Measurements from ENCODE around the gene WDR13. TPM values are rescaled to one million over a fixed set of nuclear protein-coding genes. Genes with fewer than 3 reads are reported as not detected.
"Not testable (repeated sequence)": the region's sequence is repeated elsewhere in the genome, so short reads cannot be mapped to it uniquely, and the experiment has no call there.

The WDR13 gene
- total RNA-seq, 1 experiment from 2014 or later = 55.1 TPM

DNA sequence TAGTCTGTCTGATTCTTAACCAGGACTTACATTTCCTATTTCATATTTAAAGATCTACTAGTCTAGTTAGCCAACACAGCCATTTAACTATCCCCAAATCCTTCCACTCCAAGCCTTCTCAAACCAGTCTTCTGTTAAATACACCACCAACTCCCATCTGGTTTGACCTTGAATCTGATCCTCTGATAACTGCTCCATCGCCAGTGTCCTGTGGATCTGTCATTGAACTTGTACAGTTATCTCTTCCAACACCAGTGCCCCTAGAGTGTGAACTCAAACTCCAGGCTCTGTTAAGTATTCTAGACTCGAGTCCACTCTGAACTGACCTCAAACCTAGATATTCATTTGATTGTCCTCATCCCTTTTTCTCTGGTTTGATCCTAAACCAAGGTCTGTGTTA lies 14.4 kb downstream of the WDR13 start:
- Histone ChIP-seq H3K27me3 (ENCODE audit: control insufficient read depth, insufficient read depth, low read length) (no peaks in the 10 kb centered on the region), H3K36me3 (replicated peaks; ENCODE audit: control insufficient read depth, insufficient read depth, low read length) (no peaks in the 10 kb centered on the region), H3K4me3 (ENCODE audit: insufficient read depth, low read depth, low read length) (no peak overlapping the region)
- no peak for DNase-seq

GRCh38 chrX:48613502-48614160 lies 16.3 kb downstream of the WDR13 start:
- Histone ChIP-seq H3K4me3 (ENCODE audit: insufficient read depth, low read depth, low read length) (no peak overlapping the region), H3K36me3 (replicated peaks; ENCODE audit: control insufficient read depth, insufficient read depth, low read length) (no peaks in the 10 kb centered on the region), H3K27me3 (ENCODE audit: control insufficient read depth, insufficient read depth, low read length) (no peaks in the 10 kb centered on the region)
- DNase-seq = no peak

DNA sequence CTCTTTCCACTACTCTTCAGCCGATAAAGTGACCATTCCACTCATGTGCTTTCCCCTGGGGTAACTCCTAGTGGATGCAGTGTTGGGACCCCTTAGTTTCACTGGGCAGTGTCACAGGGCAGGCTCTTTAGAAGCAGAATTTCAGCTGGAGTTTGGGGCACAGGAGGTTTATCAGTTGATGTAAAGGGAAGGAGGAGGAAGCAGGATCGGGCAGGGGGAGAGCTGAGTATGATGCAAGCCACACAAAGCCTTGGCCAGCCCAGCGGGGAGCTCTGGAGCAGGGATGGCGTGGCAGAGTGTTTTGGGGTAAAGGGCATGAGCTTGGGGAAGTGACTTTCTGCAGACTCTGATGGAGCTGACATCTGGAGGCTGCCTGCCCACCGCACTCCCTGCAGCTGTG lies 19.3 kb downstream of the WDR13 start:
- Histone ChIP-seq H3K4me3 (ENCODE audit: insufficient read depth, low read depth, low read length) (no peak overlapping the region), H3K27me3 (ENCODE audit: control insufficient read depth, insufficient read depth, low read length) (no peaks in the 10 kb centered on the region)
- no peak for DNase-seq

DNA sequence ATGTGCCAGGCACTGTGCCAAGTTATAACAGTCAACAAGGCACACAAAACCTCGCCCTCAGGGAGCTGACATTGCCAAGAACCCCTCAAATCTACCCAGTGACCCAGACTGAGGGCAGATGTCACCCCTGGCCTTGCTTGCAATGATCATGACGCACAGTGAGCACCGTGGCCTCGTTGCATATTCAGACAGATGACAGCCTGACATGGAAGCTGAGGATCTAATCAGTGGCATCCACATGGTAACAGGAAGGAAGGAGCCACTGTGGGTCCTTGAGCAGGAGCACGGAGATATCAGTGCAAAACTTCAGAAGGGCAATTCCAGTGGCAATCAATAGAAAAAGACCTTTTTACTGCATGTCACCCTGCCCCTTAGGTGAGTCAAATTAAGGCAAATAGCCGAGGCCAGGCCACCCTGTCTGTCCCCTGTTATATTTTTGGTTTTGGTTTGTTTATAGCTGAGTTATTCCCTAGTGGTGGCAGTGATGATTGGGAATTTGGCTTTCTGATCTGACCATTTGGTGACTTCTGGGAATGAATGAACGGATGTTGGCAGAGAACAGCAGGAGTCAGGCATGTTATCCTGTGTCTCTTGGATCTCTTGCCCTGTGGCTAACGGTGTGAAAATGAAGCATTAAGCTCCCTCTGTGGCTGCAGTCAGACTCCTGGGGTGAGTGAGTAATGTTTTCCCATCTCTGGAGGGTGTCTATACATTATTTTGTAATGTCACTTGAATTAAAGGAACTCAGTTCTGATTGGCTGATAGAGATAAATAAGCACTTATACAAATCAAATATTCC lies 20.4 kb downstream of the WDR13 start:
- Histone ChIP-seq H3K27me3 (ENCODE audit: control insufficient read depth, insufficient read depth, low read length) (no peaks in the 10 kb centered on the region), H3K36me3 (replicated peaks; ENCODE audit: control insufficient read depth, insufficient read depth, low read length) (no peaks in the 10 kb centered on the region), H3K4me3 (ENCODE audit: insufficient read depth, low read depth, low read length) (no peak overlapping the region)
- DNase-seq = no peak

More for the DNA sequence above, 19.3 kb downstream of the WDR13 start:
- H3K36me3 ChIP-seq (replicated peaks; ENCODE audit: control insufficient read depth, insufficient read depth, low read length) = no peaks in the 10 kb centered on the region

- Histone ChIP-seq H3K27me3 (ENCODE audit: control insufficient read depth, insufficient read depth, low read length) (no peaks in the 10 kb centered on the region), H3K36me3 (replicated peaks; ENCODE audit: control insufficient read depth, insufficient read depth, low read length) (no peaks in the 10 kb centered on the region), H3K4me3 (ENCODE audit: insufficient read depth, low read depth, low read length) (no peak overlapping the region)
- no peak for DNase-seq
Observed at GRCh38 chrX:48626401-48627298, 29.4 kb downstream of the WDR13 start.

DNA sequence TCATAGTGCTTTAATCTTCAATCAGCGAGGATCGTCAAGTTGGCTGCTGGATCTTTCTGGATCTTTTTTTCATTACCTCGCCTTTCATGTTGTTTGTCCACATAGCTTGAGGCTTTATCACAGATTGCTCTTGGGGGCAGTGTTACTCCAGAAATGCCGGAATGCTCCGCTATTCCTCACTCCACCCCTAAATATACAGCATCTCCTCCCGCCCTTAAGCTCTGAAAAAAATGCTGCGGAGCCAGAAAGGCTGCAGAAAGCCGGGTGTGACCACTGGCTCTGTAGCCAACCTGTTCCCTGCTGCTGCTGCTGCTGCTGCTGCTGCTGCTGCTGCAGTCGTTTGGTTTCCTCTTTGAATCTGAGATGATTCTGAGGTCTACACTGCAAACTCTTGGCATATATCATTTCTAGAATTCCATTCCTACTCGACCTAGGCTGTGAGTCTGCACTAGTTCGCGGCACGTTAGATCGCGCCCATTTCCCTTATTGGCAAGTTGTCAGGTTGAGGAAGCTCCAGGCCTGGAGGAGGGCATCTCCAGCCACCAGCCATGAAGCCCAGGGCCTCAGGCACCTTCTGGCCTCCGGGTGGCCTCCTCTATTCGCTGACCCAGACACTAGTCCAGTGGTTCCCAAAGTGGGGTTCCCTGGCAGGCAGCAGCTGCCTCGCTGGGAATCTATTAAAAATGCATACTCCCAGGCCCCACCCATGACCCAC lies 34.2 kb downstream of the WDR13 start:
- Histone ChIP-seq H3K36me3 (replicated peaks; ENCODE audit: control insufficient read depth, insufficient read depth, low read length) (no peaks in the 10 kb centered on the region), H3K27me3 (ENCODE audit: control insufficient read depth, insufficient read depth, low read length) (no peaks in the 10 kb centered on the region), H3K4me3 (ENCODE audit: insufficient read depth, low read depth, low read length) (no peak overlapping the region)
- DNase-seq = peak; percentile 89

GRCh38 chrX:48632207-48632606 lies 34.9 kb downstream of the WDR13 start:
- H3K4me3 ChIP-seq (ENCODE audit: insufficient read depth, low read depth, low read length) = no peak overlapping the region
- DNase-seq = no peak
- H3K27me3 ChIP-seq (ENCODE audit: control insufficient read depth, insufficient read depth, low read length) = no peaks in the 10 kb centered on the region

DNA sequence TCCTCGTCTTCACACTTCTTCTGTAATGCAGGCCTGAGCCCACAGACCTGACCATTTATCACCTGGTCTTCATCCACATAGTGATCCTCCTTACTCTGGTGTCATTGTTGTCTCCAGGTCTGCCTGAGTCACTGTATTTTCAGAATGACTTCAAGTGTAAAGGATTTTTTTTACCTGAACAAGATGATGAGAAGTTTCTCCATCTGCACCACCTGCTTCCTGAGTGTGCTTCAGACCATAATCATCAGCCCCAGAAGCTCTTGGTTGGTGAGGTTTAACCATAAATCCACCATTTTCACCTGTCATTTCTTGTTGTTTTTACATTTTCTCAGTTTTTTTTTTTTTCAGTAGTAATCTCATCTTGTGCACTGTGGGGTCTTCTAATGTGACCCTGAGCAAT lies 39.0 kb downstream of the WDR13 start:
- Histone ChIP-seq H3K36me3 (replicated peaks; ENCODE audit: control insufficient read depth, insufficient read depth, low read length) (no peaks in the 10 kb centered on the region), H3K4me3 (ENCODE audit: insufficient read depth, low read depth, low read length) (no peak overlapping the region), H3K27me3 (ENCODE audit: control insufficient read depth, insufficient read depth, low read length) (no peaks in the 10 kb centered on the region)
- DNase-seq = no peak

More at GRCh38 chrX:48632207-48632606, 34.9 kb downstream of the WDR13 start:
- H3K36me3 ChIP-seq (replicated peaks; ENCODE audit: control insufficient read depth, insufficient read depth, low read length) = no peaks in the 10 kb centered on the region

GRCh38 chrX:48636776-48637175 lies 39.5 kb downstream of the WDR13 start:
- no peaks in the 10 kb centered on the region for H3K27me3 ChIP-seq (ENCODE audit: control insufficient read depth, insufficient read depth, low read length)
- no peaks in the 10 kb centered on the region for H3K36me3 ChIP-seq (replicated peaks; ENCODE audit: control insufficient read depth, insufficient read depth, low read length)
- DNase-seq = no peak
- no peak overlapping the region for H3K4me3 ChIP-seq (ENCODE audit: insufficient read depth, low read depth, low read length)

GRCh38 chrX:48645669-48646068 lies 48.4 kb downstream of the WDR13 start:
- Histone ChIP-seq H3K4me3 (ENCODE audit: insufficient read depth, low read depth, low read length) (no peak overlapping the region), H3K27me3 (ENCODE audit: control insufficient read depth, insufficient read depth, low read length) (no peaks in the 10 kb centered on the region), H3K36me3 (replicated peaks; ENCODE audit: control insufficient read depth, insufficient read depth, low read length) (no peaks in the 10 kb centered on the region)
- DNase-seq = no peak

GRCh38 chrX:48648336-48648751 lies 51.1 kb downstream of the WDR13 start:
- peak; percentile 61 for DNase-seq
- Histone ChIP-seq H3K36me3 (replicated peaks; ENCODE audit: control insufficient read depth, insufficient read depth, low read length) (no peaks in the 10 kb centered on the region), H3K4me3 (ENCODE audit: insufficient read depth, low read depth, low read length) (no peak overlapping the region), H3K27me3 (ENCODE audit: control insufficient read depth, insufficient read depth, low read length) (no peaks in the 10 kb centered on the region)

DNA sequence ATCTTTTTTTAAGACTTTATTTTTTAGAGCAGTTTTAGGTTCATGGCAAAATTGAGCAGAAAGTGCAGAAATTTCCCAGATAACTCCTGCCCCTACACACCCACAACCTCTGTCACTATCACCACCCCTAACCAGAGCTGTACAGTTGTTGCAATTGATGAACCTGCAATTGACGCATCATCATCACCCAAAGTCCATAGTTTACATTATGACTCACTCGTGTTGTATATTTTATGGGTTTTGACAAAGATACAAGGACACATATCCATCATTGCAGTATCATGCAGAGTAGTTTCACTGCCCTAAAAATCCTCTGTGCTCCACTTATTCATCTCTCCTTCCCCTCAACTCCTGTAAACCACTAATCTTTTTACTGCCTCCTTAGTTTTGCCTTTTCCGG lies 51.8 kb downstream of the WDR13 start:
- H3K36me3 ChIP-seq (replicated peaks; ENCODE audit: control insufficient read depth, insufficient read depth, low read length) = no peaks in the 10 kb centered on the region
- no peak for DNase-seq
- no peak overlapping the region for H3K4me3 ChIP-seq (ENCODE audit: insufficient read depth, low read depth, low read length)
- H3K27me3 ChIP-seq (ENCODE audit: control insufficient read depth, insufficient read depth, low read length) = no peaks in the 10 kb centered on the region

GRCh38 chrX:48652055-48652579 lies 54.8 kb downstream of the WDR13 start:
- not testable (repeated sequence) for H3K27me3 ChIP-seq (ENCODE audit: control insufficient read depth, insufficient read depth, low read length); DNase-seq; H3K36me3 ChIP-seq (replicated peaks; ENCODE audit: control insufficient read depth, insufficient read depth, low read length); H3K4me3 ChIP-seq (ENCODE audit: insufficient read depth, low read depth, low read length)

DNA sequence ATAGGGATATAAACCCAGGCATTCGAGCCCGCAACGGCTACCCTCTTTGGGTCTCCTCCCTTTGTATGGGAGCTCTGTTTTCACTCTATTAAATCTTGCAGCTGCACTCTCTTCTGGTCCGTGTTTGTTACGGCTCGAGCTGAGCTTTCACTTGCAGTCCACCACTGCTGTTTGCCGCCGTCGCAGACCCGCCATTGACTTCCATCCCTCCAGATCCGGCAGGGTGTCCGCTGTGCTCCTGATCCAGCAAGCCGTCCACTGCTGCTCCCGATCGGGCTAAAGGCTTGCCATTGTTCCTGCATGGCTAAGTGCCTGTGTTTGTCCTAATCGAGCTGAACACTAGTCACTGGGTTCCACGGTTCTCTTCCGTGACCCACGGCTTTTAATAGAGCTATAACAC lies 57.5 kb downstream of the WDR13 start:
- DNase-seq; H3K36me3 ChIP-seq (replicated peaks; ENCODE audit: control insufficient read depth, insufficient read depth, low read length); H3K27me3 ChIP-seq (ENCODE audit: control insufficient read depth, insufficient read depth, low read length); H3K4me3 ChIP-seq (ENCODE audit: insufficient read depth, low read depth, low read length): not testable (repeated sequence)
